Measurements from ENCODE around the gene GINS2.

DNA sequence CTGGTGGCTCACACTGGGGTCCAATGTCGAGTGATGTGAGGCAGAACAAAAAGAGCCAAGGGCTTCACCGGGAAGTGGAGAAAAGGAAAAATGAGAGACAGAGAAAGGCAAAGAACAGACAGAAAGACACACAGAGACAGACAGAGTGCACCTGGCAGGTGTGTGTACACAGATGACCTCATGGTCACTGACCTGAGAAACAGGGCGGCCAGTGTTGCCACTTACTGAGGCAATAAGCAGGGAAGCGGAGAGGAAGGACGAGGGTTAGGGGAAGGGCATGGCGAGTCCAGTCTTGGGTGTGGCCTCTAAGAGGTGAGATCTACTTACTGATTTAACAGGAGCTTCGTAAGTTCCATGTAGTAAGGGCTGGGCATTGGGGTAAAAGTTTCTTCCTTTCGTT, 7.5 kb downstream of the GINS2 start:
- TF ChIP-seq, protein P1, sequence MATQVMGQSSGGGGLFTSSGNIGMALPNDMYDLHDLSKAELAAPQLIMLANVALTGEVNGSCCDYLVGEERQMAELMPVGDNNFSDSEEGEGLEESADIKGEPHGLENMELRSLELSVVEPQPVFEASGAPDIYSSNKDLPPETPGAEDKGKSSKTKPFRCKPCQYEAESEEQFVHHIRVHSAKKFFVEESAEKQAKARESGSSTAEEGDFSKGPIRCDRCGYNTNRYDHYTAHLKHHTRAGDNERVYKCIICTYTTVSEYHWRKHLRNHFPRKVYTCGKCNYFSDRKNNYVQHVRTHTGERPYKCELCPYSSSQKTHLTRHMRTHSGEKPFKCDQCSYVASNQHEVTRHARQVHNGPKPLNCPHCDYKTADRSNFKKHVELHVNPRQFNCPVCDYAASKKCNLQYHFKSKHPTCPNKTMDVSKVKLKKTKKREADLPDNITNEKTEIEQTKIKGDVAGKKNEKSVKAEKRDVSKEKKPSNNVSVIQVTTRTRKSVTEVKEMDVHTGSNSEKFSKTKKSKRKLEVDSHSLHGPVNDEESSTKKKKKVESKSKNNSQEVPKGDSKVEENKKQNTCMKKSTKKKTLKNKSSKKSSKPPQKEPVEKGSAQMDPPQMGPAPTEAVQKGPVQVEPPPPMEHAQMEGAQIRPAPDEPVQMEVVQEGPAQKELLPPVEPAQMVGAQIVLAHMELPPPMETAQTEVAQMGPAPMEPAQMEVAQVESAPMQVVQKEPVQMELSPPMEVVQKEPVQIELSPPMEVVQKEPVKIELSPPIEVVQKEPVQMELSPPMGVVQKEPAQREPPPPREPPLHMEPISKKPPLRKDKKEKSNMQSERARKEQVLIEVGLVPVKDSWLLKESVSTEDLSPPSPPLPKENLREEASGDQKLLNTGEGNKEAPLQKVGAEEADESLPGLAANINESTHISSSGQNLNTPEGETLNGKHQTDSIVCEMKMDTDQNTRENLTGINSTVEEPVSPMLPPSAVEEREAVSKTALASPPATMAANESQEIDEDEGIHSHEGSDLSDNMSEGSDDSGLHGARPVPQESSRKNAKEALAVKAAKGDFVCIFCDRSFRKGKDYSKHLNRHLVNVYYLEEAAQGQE (IDR thresholded peaks at IDR 0.05; ENCODE audit: low read depth, low read length): no peak
- TF ChIP-seq SMC3 (IDR thresholded peaks at IDR 0.05; ENCODE audit: low read depth, low read length) (no peak), RXRA (IDR thresholded peaks at IDR 0.05; ENCODE audit: borderline replicate concordance, low read depth) (no peak)
